ENCODE data around the gene ZNF512B. TPM values are rescaled to one million over a fixed set of nuclear protein-coding genes. Genes with fewer than 3 reads are reported as not detected.
A peak's percentile ranks its signal among the peaks of the same experiment; 100 is the strongest.

ZNF512B gene
- total RNA-seq: 10.4 and 10.5 TPM in 2 replicates
- 5.2 TPM for total RNA-seq (2013)
- 5.5 and 8.8 TPM in 2 replicates for polyA plus RNA-seq
- polyA minus RNA-seq: 6.9 and 8.5 TPM in 2 replicates

GRCh38 chr20:63969838-63970713, at the start of gene ZNF512B:
TSS of gene ZNF512B (minus strand) at chr20:63969930. CDS start at chr20:63967950, 1,980 bp downstream.
- H3K9ac ChIP-seq (ENCODE audit: low read length): peak within 1 kb of the TSS; percentile 64
- peaks cover 0 to 4% of the 10 kb centered on the region in 2 experiments for H3K36me3 ChIP-seq (replicated peaks in 1 of 2; ENCODE audit: control extremely low read depth in 1 of 2, control insufficient read depth in 1 of 2, extremely low read depth in 1 of 2, insufficient read depth in 2 of 2, low read length in 1 of 2)
- peaks cover 0 to 14% (median 0%) of the 10 kb centered on the region in 3 donors for H3K9me3 ChIP-seq (ENCODE audit: control extremely low read depth in 1 of 3, control insufficient read depth in 2 of 3, insufficient read depth in 1 of 3, low read length in 2 of 3)
- H3K79me2 ChIP-seq (ENCODE audit: control insufficient read depth, insufficient read depth, low read length): no peaks in the 10 kb centered on the region
- no peak within 1 kb of the TSS for H3K27ac ChIP-seq (ENCODE audit: low read length in 2 of 2)
- Mint-ChIP-seq H3K4me1 (peaks cover 17% of the 10 kb centered on the region), H3K4me3 (peak within 1 kb of the TSS; percentile 86), H3K9me3 (ENCODE audit: insufficient read depth) (no peaks in the 10 kb centered on the region), H3K27ac (peak within 1 kb of the TSS; percentile 61), H3K27me3 (no peaks in the 10 kb centered on the region)
- no peak for TF ChIP-seq CTCF (IDR thresholded peaks at IDR 0.05)
- TF ChIP-seq EZH2 (IDR thresholded peaks at IDR 0.05; ENCODE audit: borderline replicate concordance, insufficient read depth, low read depth, low read length, poor library complexity, severe bottlenecking): no peak
- intact Hi-C loops (cut with micrococcal nuclease): no loop called here
- H4K20me1 ChIP-seq (ENCODE audit: control insufficient read depth, insufficient read depth, low read length, poor library complexity, severe bottlenecking): no peaks in the 10 kb centered on the region
- DNase-seq: peak; percentile 66
- H2AFZ ChIP-seq (ENCODE audit: insufficient read depth, low read depth, low read length, poor library complexity, severe bottlenecking): peak within 1 kb of the TSS; percentile 66
- 6% methylated on average over 48 of the region's 73 CpGs for WGBS (ENCODE audit: insufficient coverage)
- H3K4me3 ChIP-seq (ENCODE audit: control extremely low read depth in 1 of 5, extremely low read depth in 1 of 5, insufficient read depth in 1 of 5, low read depth in 2 of 5, low read length in 4 of 5): peak within 1 kb of the TSS in 4 of 5 experiments; percentile 34 to 64 (median 50)
- peak within 1 kb of the TSS; percentile 90 for H3K4me2 ChIP-seq (replicated peaks; ENCODE audit: low read depth, low read length, poor library complexity, severe bottlenecking)
- CTCF ChIA-PET: no interaction called here
- POLR2A ChIA-PET: no interaction called here
- peak; percentile 53 for ATAC-seq (ENCODE audit: low read depth)
- no peaks in the 10 kb centered on the region for H3K27me3 ChIP-seq (replicated peaks in 1 of 4; ENCODE audit: control extremely low read depth in 1 of 4, control insufficient read depth in 3 of 4, insufficient read depth in 4 of 4, low read length in 3 of 4)
- H3K4me1 ChIP-seq (ENCODE audit: control insufficient read depth in 2 of 2, insufficient read depth in 2 of 2, low read length in 2 of 2): peaks cover 13 to 22% of the 10 kb centered on the region in 2 donors

GRCh38 chr20:64015635-64016034, 45.9 kb upstream of the ZNF512B start:
- ChIA-PET CTCF (no interaction called here), POLR2A (no interaction called here)
- Histone ChIP-seq H3K9me3 (ENCODE audit: control extremely low read depth in 1 of 3, control insufficient read depth in 2 of 3, insufficient read depth in 1 of 3, low read length in 2 of 3) (peaks cover 0 to 8% (median 0%) of the 10 kb centered on the region in 3 donors), H3K27me3 (replicated peaks in 1 of 4; ENCODE audit: control extremely low read depth in 1 of 4, control insufficient read depth in 3 of 4, insufficient read depth in 4 of 4, low read length in 3 of 4) (no peaks in the 10 kb centered on the region), H4K20me1 (ENCODE audit: control insufficient read depth, insufficient read depth, low read length, poor library complexity, severe bottlenecking) (peaks cover 9% of the 10 kb centered on the region), H3K36me3 (replicated peaks in 1 of 2; ENCODE audit: control extremely low read depth in 1 of 2, control insufficient read depth in 1 of 2, extremely low read depth in 1 of 2, insufficient read depth in 2 of 2, low read length in 1 of 2) (peaks cover 4 to 74% of the 10 kb centered on the region in 2 experiments), H3K4me2 (replicated peaks; ENCODE audit: low read depth, low read length, poor library complexity, severe bottlenecking) (no peak overlapping the region), H2AFZ (ENCODE audit: insufficient read depth, low read depth, low read length, poor library complexity, severe bottlenecking) (no peak overlapping the region), H3K27ac (ENCODE audit: low read length in 2 of 2) (no peak overlapping the region), H3K4me1 (ENCODE audit: control insufficient read depth in 2 of 2, insufficient read depth in 2 of 2, low read length in 2 of 2) (peaks cover 0 to 8% of the 10 kb centered on the region in 2 donors), H3K9ac (ENCODE audit: low read length) (no peak overlapping the region), H3K4me3 (ENCODE audit: control extremely low read depth in 1 of 5, extremely low read depth in 1 of 5, insufficient read depth in 1 of 5, low read depth in 2 of 5, low read length in 4 of 5) (no peak overlapping the region), H3K79me2 (ENCODE audit: control insufficient read depth, insufficient read depth, low read length) (no peaks in the 10 kb centered on the region)
- DNase-seq: no peak
- WGBS (ENCODE audit: insufficient coverage): 100% methylated on average over 1 of the region's 2 CpGs
- Mint-ChIP-seq H3K9me3 (ENCODE audit: insufficient read depth) (no peaks in the 10 kb centered on the region), H3K4me1 (peaks cover 2% of the 10 kb centered on the region), H3K27ac (no peak overlapping the region), H3K4me3 (no peak overlapping the region), H3K27me3 (no peaks in the 10 kb centered on the region)
- TF ChIP-seq CTCF (IDR thresholded peaks at IDR 0.05) (no peak), EZH2 (IDR thresholded peaks at IDR 0.05; ENCODE audit: borderline replicate concordance, insufficient read depth, low read depth, low read length, poor library complexity, severe bottlenecking) (no peak)
- ATAC-seq (ENCODE audit: low read depth): no peak
- intact Hi-C loops (cut with micrococcal nuclease): no loop called here

All from B cell (primary cell).